ENCODE data around the gene PSMD14. TPM values are rescaled to one million over a fixed set of nuclear protein-coding genes. Genes with fewer than 3 reads are reported as not detected.

Gene PSMD14
- total RNA-seq, 1 experiment from 2014 or later, result 49.5 TPM

- DNase-seq (ENCODE audit: low spot score), result no peak
Observed at GRCh38 chr2:161418715-161419637, 110.8 kb downstream of the PSMD14 start.

GRCh38 chr2:161419638-161420190, 111.5 kb downstream of the PSMD14 start:
- no peak for DNase-seq (ENCODE audit: low spot score)

GRCh38 chr2:161420406-161421074, 112.3 kb downstream of the PSMD14 start:
- DNase-seq (ENCODE audit: low spot score), result no peak

GRCh38 chr2:161421686-161422085, 113.5 kb downstream of the PSMD14 start:
- DNase-seq (ENCODE audit: low spot score), result no peak

GRCh38 chr2:161422816-161423403, 114.7 kb downstream of the PSMD14 start:
- DNase-seq (ENCODE audit: low spot score), result no peak

DNA sequence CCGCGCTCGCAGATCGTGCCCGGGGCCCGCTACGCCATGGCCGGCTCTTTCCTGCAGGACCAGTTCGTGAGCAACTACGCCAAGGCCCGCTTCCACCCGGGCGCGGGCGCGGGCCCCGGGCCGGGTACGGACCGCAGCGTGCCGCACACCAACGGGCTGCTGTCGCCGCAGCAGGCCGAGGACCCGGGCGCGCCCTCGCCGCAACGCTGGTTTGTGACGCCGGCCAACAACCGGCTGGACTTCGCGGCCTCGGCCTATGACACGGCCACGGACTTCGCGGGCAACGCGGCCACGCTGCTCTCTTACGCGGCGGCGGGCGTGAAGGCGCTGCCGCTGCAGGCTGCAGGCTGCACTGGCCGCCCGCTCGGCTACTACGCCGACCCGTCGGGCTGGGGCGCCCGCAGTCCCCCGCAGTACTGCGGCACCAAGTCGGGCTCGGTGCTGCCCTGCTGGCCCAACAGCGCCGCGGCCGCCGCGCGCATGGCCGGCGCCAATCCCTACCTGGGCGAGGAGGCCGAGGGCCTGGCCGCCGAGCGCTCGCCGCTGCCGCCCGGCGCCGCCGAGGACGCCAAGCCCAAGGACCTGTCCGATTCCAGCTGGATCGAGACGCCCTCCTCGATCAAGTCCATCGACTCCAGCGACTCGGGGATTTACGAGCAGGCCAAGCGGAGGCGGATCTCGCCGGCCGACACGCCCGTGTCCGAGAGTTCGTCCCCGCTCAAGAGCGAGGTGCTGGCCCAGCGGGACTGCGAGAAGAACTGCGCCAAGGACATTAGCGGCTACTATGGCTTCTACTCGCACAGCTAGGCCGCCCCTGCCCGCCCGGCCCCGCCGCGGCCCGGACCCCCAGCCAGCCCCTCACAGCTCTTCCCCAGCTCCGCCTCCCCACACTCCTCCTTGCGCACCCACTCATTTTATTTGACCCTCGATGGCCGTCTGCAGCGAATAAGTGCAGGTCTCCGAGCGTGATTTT, 115.5 kb downstream of the PSMD14 start:
- no peak for DNase-seq (ENCODE audit: low spot score)

DNA sequence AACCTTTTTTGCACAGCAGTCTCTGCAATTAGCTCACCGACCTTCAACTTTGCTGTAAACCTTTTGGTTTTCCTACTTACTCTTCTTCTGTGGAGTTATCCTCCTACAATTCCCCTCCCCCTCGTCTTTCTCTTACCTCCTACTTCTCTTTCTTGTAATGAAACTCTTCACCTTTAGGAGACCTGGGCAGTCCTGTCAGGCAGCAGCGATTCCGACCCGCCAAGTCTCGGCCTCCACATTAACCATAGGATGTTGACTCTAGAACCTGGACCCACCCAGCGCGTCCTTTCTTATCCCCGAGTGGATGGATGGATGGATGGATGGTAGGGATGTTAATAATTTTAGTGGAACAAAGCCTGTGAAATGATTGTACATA, 116.2 kb downstream of the PSMD14 start:
- no peak for DNase-seq (ENCODE audit: low spot score)

DNA sequence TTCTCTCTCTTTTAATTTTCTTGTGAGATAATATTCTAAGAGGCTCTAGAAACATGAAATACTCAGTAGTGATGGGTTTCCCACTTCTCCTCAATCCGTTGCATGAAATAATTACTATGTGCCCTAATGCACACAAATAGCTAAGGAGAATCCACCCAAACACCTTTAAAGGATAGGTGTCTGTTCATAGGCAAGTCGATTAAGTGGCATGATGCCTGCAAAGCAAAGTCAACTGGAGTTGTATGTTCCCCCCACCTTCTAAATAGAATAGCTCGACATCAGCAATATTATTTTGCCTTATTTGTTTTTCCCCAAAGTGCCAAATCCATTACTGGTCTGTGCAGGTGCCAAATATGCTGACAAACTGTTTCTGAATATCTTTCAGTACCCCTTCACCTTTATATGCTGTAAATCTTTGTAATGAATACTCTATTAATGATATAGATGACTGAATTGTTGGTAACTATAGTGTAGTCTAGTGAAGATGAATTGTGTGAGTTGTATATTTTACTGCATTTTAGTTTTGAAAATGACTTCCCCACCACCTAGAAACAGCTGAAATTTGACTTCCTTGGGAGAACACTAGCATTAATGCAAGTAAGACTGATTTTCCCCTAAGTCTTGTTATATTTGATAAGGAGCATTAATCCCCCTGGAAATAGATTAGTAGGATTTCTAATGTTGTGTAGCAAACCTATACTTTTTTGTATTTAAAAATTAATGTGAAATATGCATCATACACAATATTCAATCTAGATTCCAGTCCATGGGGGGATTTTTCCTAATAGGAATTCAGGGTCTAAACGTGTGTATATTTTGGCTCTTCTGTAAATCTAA, 116.9 kb downstream of the PSMD14 start:
- no peak for DNase-seq (ENCODE audit: low spot score)

DNA sequence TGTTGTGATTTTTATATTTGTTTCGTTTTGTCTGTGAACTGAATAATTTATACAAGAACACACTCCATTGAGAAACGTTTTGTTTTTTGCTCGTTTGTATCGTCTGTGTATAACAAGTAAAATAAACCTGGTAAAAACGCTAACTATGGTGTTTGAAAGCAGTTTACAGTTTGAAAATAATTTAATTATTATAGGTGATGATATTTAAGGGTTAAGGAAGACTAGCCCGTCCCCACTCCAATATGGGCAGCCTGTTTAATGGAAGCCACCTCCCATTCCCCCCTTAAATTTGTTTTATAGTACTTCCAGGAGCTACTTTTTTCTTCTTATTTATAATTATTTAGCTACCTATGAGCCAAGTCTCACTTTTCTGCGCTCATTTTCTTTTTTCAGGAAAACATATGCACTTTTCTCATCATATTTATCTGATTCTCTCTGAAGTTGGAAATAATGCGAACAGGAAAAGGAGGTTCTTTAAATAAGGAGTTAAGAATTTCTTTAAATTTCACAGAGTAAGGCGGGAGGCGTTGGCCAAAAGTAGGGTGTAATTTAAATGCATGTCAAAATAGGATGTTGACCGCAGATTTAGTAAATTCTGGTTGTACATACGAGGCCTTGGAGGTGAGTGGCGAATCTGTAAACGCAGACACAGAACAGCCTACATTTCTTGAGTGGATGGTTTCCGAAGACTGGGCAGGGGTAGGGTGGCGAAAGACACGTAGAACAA, 117.7 kb downstream of the PSMD14 start:
- no peak for DNase-seq (ENCODE audit: low spot score)

DNA sequence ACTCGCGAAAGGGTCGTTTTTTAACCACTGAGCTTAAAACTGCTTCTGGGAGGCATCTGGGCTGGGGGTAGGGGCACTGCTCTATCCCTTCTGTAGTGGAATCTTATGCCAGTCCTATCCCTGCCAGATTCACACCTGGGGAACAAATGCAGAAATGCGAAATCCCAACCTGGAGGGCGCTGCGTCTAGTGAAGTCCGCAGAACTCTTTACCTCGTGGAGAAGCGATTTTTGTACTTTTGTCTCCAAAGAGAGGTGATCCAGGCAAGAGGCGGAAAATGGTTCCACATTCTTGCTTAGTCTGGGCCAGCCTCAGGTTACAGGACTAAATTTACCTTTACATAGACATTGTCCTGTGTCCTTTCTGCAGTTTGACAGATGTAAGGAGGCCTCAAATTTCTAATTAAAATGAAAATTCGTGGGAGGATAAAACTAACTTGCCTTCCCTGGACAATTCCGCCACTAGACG, 118.3 kb downstream of the PSMD14 start:
- no peak for DNase-seq (ENCODE audit: low spot score)

DNA sequence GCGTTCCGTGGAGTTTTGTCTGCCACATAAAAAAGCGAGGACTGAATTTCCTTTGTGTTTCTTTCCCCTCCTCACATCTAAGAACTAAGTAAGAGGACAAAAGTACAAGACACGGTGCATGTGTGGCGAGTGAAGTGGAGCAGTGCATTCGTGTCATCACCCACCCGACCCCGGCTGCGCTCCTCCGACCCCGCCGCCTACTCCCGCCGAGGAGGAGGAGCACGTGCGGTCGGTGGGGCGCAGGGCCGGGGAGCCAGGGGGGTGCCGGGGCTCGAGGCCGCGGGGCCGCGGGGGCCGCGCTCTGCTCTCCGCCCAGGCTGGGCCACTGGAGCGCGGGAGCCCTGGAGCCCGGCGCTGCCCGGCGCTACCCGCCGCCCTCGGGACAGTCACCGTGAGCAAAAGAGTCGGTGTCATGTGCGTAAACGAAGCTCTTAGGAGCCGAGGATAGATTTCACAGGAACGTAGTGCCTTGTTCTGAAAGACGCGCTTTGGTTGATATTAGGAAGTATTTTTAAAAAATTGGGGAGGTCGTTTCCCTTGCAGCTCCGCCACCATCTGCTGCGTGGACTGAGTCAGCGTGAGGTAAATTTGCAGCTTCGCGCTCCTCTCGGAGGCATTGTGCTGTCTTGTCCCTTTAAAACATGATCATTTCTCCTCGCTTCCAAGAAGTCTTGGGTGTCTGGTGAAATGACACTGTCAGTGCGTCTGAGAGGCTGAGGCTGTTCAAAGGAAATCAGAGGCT, 118.9 kb downstream of the PSMD14 start:
- no peak for DNase-seq (ENCODE audit: low spot score)

GRCh38 chr2:161427664-161428587, 119.7 kb downstream of the PSMD14 start:
- DNase-seq (ENCODE audit: low spot score), result no peak

GRCh38 chr2:161430386-161430785, 122.2 kb downstream of the PSMD14 start:
- no peak for DNase-seq (ENCODE audit: low spot score)

GRCh38 chr2:161432107-161432506, 123.9 kb downstream of the PSMD14 start:
- no peak for DNase-seq (ENCODE audit: low spot score)

GRCh38 chr2:161434118-161434517, 125.9 kb downstream of the PSMD14 start:
- no peak for DNase-seq (ENCODE audit: low spot score)

GRCh38 chr2:161436411-161436810, 128.2 kb downstream of the PSMD14 start:
- DNase-seq (ENCODE audit: low spot score), result no peak

GRCh38 chr2:161438598-161438997, 130.4 kb downstream of the PSMD14 start:
- no peak for DNase-seq (ENCODE audit: low spot score)

All from HT-29 (cell line).